HEK293 (cell line): ENCODE data around the gene SNTB2.

Experiments
- GLI4 ChIP-seq: fragments of 450-650 bp; formaldehyde crosslinking; IDR thresholded peaks from 2 replicates; pipeline ENCODE4 v1.5.1; 2016; ENCODE audit warnings: missing biosample characterization, missing genetic modification characterization
- GLIS1 ChIP-seq: fragments of 450-650 bp; formaldehyde crosslinking; IDR thresholded peaks from 2 replicates; pipeline ENCODE4 v1.5.1; 2016; ENCODE audit warnings: missing biosample characterization, missing genetic modification characterization
- KLF16 ChIP-seq: fragments of 450-650 bp; formaldehyde crosslinking; IDR thresholded peaks from 2 replicates; pipeline ENCODE4 v1.5.1; 2017; ENCODE audit warnings: missing biosample characterization, missing genetic modification characterization
- KLF9 ChIP-seq: fragments of 450-650 bp; formaldehyde crosslinking; IDR thresholded peaks from 2 replicates; pipeline ENCODE4 v1.5.1; 2016; ENCODE audit warnings: missing biosample characterization, missing genetic modification characterization, low read depth
- MEIS1 ChIP-seq: sonication (generic); formaldehyde crosslinking; IDR thresholded peaks from 2 replicates; pipeline ENCODE4 v1.8.1; 2022; ENCODE audit warnings: missing genetic modification reagents, mild to moderate bottlenecking, borderline replicate concordance
- MZF1 ChIP-seq: fragments of 450-650 bp; formaldehyde crosslinking; IDR thresholded peaks from 2 replicates; pipeline ENCODE4 v1.5.1; 2017; ENCODE audit warnings: missing biosample characterization, missing genetic modification characterization, borderline replicate concordance
- OVOL3 ChIP-seq: fragments of 450-650 bp; formaldehyde crosslinking; IDR thresholded peaks from 2 replicates; pipeline ENCODE4 v1.5.1; 2016; ENCODE audit warnings: missing biosample characterization, missing genetic modification characterization
- PBX3 ChIP-seq: sonication (generic); formaldehyde crosslinking; IDR thresholded peaks from 2 replicates; pipeline ENCODE4 v1.8.1; 2022; ENCODE audit warnings: mild to moderate bottlenecking, moderate library complexity, missing genetic modification reagents
- PRDM1 ChIP-seq: fragments of 450-650 bp; formaldehyde crosslinking; IDR thresholded peaks from 2 replicates; pipeline ENCODE4; 2016; ENCODE audit warnings: missing biosample characterization, missing genetic modification characterization
- PRDM6 ChIP-seq: fragments of 450-650 bp; formaldehyde crosslinking; IDR thresholded peaks from 2 replicates; pipeline ENCODE4 v1.5.1; 2017; ENCODE audit warnings: missing biosample characterization, missing genetic modification characterization
- SETDB1 ChIP-seq: IDR thresholded peaks from one replicate; pipeline ENCODE4 v1.6.1; 2017; ENCODE audit warnings: mild to moderate bottlenecking, low read length, moderate library complexity, mixed read lengths; ENCODE audit not compliant: insufficient read length
- WT1 ChIP-seq: fragments of 450-650 bp; formaldehyde crosslinking; IDR thresholded peaks from 2 replicates; pipeline ENCODE4 v1.5.1; 2016; ENCODE audit warnings: missing biosample characterization, missing genetic modification characterization
- ZBTB10 ChIP-seq: fragments of 450-650 bp; formaldehyde crosslinking; IDR thresholded peaks from 2 replicates; pipeline ENCODE4 v1.5.1; 2016; ENCODE audit warnings: missing biosample characterization, missing genetic modification characterization
- ZBTB6 ChIP-seq: fragments of 450-650 bp; formaldehyde crosslinking; IDR thresholded peaks from 2 replicates; pipeline ENCODE4 v1.5.1; 2017; ENCODE audit warnings: missing biosample characterization, missing genetic modification characterization
- ZBTB8A ChIP-seq: fragments of 450-650 bp; formaldehyde crosslinking; IDR thresholded peaks from 2 replicates; pipeline ENCODE4 v1.5.1; 2016; ENCODE audit warnings: missing biosample characterization, missing genetic modification characterization
- ZFP69B ChIP-seq: fragments of 450-650 bp; formaldehyde crosslinking; IDR thresholded peaks from 2 replicates; pipeline ENCODE4 v1.5.1; 2016; ENCODE audit warnings: missing biosample characterization, missing genetic modification characterization
- ZIC2 ChIP-seq: fragments of 450-650 bp; formaldehyde crosslinking; IDR thresholded peaks from 2 replicates; pipeline ENCODE4 v1.5.1; 2016; ENCODE audit warnings: missing biosample characterization, missing genetic modification characterization
- ZNF10 ChIP-seq: fragments of 450-650 bp; formaldehyde crosslinking; IDR thresholded peaks from 2 replicates; pipeline ENCODE4 v1.5.1; 2017; ENCODE audit warnings: missing biosample characterization, missing genetic modification characterization
- ZNF157 ChIP-seq: fragments of 450-650 bp; formaldehyde crosslinking; IDR thresholded peaks from 2 replicates; pipeline ENCODE4 v1.5.1; 2016; ENCODE audit warnings: missing biosample characterization, missing genetic modification characterization
- ZNF19 ChIP-seq: fragments of 450-650 bp; formaldehyde crosslinking; IDR thresholded peaks from 2 replicates; pipeline ENCODE4; 2016; ENCODE audit warnings: missing biosample characterization, missing genetic modification characterization, low read depth
- ZNF280D ChIP-seq: fragments of 450-650 bp; formaldehyde crosslinking; IDR thresholded peaks from 2 replicates; pipeline ENCODE4 v1.5.1; 2016; ENCODE audit warnings: missing biosample characterization, missing genetic modification characterization
- ZNF362 ChIP-seq: fragments of 450-650 bp; formaldehyde crosslinking; IDR thresholded peaks from 2 replicates; pipeline ENCODE4 v1.5.1; 2016; ENCODE audit warnings: missing biosample characterization, missing genetic modification characterization
- ZNF423 ChIP-seq: fragments of 450-650 bp; formaldehyde crosslinking; IDR thresholded peaks from 2 replicates; pipeline ENCODE4 v1.5.1; 2016; ENCODE audit warnings: missing biosample characterization, missing genetic modification characterization
- ZNF558 ChIP-seq: fragments of 450-650 bp; formaldehyde crosslinking; IDR thresholded peaks from 2 replicates; pipeline ENCODE4 v1.5.1; 2016; ENCODE audit warnings: missing biosample characterization, missing genetic modification characterization
- ZNF610 ChIP-seq: fragments of 450-650 bp; formaldehyde crosslinking; IDR thresholded peaks from 2 replicates; pipeline ENCODE4 v1.5.1; 2016; ENCODE audit warnings: missing biosample characterization, missing genetic modification characterization, borderline replicate concordance
- ZNF629 ChIP-seq: fragments of 450-650 bp; formaldehyde crosslinking; IDR thresholded peaks from 2 replicates; pipeline ENCODE4 v1.5.1; 2017; ENCODE audit warnings: missing biosample characterization, missing genetic modification characterization
- ZNF664 ChIP-seq: fragments of 450-650 bp; formaldehyde crosslinking; IDR thresholded peaks from 2 replicates; pipeline ENCODE4 v1.5.1; 2016; ENCODE audit warnings: missing biosample characterization, missing genetic modification characterization
- ZNF792 ChIP-seq: fragments of 450-650 bp; formaldehyde crosslinking; IDR thresholded peaks from 2 replicates; pipeline ENCODE4 v1.5.1; 2016; ENCODE audit warnings: missing biosample characterization, missing genetic modification characterization

The SNTB2 gene

GRCh38 chr16:69330286-69331109, 143.5 kb downstream of the SNTB2 start, which contains the start of gene PDF (continued):
- TF ChIP-seq ZBTB10 (tag by site-specific recombination): no peak
- no peak for TF ChIP-seq ZNF157 (tag by site-specific recombination)
- peak; percentile 84 for TF ChIP-seq ZBTB6
- no peak for TF ChIP-seq ZNF792 (tag by site-specific recombination)
- TF ChIP-seq MEIS1 (CRISPR knock-in tag): no peak
- TF ChIP-seq PRDM1: no peak
- peak; percentile 60; the same call in 1 of the 2 replicates for TF ChIP-seq PBX3
- TF ChIP-seq KLF16 (tag by site-specific recombination): peak; percentile 91
- no peak for TF ChIP-seq ZFP69B (tag by site-specific recombination)
- peak; percentile 53 for TF ChIP-seq ZBTB8A (tag by site-specific recombination)
- TF ChIP-seq GLI4: no peak
- TF ChIP-seq ZNF629 (tag by site-specific recombination): 0 out of 2 replicates have a peak, but pooled peaks have one; percentile 13
- peak; percentile 88 for TF ChIP-seq ZIC2
- peak; percentile 94 for TF ChIP-seq KLF9 (tag by site-specific recombination)
- TF ChIP-seq MZF1 (tag by site-specific recombination): no peak
- TF ChIP-seq ZNF10 (tag by site-specific recombination): no peak
- TF ChIP-seq OVOL3 (tag by site-specific recombination): no peak
- TF ChIP-seq WT1 (tag by site-specific recombination): no peak
- no peak for TF ChIP-seq ZNF558 (tag by site-specific recombination)
- TF ChIP-seq ZNF19 (tag by site-specific recombination): no peak
- TF ChIP-seq ZNF664 (tag by site-specific recombination): no peak
- no peak for TF ChIP-seq ZNF610 (tag by site-specific recombination)
- no peak for TF ChIP-seq ZNF362
- no peak for TF ChIP-seq PRDM6
- TF ChIP-seq ZNF423 (tag by site-specific recombination): no peak
- TF ChIP-seq GLIS1 (tag by site-specific recombination): peak; percentile 77
- TF ChIP-seq ZNF280D: no peak
- TF ChIP-seq SETDB1: no peak
- TF ChIP-seq, all 188 proteins: peak for 47
